NCI-H446 treated with DMSO at 0.1 percent for 48 hours (cell line): ENCODE results near the gene TSHZ3.

Experiments
- DNase-seq: peaks from one replicate; lab custom pipeline; 2025; lab: John Stamatoyannopoulos, UW

TSHZ3 gene

DNA sequence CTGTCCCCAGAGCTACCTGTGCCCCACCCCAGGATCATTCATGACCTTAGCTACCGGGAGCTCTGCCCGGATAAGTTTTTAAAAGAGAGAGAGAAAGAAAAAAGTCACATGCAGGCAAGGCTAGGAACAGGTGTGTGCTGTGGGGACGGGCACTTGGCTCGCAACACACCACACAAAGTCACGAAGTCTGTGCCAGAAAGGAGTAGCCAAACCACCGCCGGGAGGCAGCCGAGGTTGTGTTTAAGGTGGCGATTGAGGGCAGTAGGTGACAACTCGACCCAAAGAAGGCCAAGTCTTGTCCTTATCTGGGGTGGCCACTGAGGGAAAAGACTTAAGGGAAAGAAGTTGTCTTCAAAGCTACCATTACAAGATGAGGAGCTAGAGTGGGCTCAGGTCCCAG is 4.6 kb upstream of the TSHZ3 start:
- DNase-seq, result no peak

DNA sequence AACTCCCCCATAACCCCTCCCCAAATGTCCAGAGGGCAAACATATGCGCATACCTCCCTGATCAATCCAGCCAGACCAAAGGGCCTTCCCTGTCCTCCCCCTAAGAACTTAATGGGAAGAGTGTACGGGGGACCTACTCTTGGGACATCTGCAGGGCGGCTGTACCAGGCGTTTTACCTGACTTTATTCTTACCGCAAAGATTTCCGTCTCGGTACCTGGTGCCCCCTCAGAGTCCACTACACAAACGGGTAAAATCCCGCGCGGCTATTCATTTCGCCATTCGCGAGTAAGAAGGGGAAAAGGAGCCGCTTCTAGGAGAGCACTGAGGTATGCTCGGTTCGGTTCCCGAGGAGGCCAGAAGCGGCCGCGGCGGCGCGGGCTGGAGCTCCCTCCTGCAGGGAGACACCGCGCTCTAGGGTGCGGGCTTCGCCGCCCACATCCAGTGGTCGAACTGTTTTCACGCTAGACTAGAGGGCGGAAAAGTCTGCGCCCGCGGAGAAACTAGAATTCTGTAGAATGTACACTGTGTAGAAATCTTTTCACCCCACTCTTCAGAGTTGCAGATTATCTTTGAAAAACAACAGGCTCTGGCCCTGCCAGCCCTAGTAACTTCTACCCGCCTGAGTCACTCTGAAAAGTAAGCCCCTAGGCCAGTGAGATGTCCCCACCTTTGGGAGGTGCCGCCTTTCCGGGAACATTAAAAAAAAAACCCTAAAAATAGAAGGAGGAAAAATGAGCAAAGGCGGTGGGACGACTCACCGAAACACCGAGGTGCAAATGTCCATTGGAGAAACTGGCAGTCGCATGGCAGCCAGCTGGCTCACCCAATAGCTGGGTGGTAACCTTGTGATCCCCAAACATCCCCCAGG is 3.8 kb upstream of the TSHZ3 start:
- no peak for DNase-seq

DNA sequence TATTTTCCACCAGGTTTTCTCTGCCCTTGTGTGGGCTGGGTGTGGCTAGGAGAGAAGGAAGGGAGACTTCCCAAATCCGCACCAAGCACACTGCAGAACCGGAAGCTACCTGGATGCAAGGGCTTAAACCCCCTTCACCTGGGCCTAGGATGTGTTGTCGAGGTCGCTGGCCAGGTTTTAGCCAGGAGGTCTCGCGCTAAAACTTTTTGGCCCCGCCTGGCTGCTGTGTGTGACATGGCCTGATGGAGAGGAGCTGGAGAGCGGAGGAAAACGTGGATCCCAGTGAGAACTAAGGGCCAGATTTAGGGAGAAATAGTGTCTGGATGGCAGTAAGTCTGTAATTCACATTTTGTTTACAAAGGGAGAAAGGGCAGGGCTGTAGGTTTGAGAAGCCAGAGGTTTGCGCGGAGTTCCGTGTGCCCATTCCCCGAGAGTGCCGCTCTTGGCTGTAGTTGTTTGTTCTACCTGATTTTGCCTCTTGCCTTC is 3.1 kb upstream of the TSHZ3 start:
- no peak for DNase-seq

DNA sequence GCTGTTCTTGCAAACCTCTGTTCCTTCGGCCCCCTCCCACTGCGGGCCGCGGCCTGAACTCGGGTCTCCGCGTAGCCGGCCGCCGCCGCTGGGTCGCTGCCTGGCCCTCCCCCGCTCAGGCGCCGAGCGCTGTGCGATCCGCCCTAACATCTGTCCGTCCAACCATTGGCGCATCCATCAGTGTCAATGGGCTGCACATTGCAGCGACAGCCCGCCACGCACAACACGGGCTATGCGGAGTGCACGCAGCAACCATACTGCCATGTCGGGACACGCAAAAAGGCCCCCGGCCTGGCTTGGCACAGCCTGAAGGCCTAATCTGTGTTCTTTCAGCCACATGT is 2.6 kb upstream of the TSHZ3 start:
- no peak for DNase-seq

DNA sequence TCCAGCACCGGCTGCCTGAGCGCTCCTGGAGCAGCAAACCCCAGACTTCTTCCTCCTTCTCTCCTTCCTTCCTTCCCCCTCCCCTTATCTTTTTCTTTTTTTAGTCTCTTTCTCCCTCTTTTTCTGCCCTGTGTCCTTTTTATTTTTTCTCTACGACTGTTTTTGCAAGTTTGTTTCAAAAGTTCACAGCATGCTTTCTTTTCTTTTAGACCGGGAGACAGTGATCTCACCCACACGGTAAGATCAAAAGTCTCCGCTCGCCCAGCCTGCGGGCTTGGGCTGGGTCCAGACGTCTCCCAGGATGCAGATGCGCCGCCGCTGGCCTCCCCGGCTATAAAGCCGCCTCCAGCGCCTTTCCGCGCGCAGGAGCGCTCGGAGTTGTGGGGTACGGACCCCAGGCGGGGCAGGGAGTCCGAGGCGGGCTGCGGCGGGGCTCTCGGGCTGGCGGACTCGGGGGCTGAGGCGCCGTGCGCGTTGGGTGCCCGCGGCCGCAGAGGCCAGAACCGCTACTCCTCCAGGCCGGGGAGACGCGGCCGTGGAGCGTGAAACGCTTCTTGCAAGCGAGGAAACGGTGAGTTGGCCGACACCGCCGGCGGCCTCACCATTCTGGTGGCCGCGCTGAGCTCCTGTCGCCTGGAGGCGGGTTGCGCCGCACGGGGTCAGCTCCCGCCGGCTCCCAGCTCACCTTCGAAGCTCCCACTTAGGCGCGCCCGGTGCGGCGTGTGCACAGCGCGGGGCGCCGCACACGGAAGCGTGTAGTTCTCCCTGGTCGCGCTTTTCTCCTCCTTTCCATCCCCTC is 2.0 kb upstream of the TSHZ3 start:
- DNase-seq, result no peak

DNA sequence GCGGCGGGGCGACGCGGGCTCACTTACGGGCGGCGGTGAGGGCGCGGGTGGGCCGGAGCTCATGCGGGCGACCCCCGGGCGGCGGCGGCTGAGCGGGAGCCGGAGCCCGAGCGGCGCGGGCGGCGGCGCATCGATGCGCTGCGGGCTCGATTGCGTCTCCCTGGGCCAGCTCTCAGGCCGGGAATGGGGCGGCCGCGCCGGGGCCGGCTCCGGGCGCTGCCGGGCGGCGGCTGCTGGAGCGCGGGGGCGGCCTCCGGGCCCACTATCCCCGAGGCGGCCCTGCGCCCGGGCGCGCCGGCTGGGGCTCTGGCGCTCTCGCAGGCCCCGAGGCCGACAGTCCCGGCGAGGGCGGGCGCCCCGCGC is 1.4 kb upstream of the TSHZ3 start:
- no peak for DNase-seq

DNA sequence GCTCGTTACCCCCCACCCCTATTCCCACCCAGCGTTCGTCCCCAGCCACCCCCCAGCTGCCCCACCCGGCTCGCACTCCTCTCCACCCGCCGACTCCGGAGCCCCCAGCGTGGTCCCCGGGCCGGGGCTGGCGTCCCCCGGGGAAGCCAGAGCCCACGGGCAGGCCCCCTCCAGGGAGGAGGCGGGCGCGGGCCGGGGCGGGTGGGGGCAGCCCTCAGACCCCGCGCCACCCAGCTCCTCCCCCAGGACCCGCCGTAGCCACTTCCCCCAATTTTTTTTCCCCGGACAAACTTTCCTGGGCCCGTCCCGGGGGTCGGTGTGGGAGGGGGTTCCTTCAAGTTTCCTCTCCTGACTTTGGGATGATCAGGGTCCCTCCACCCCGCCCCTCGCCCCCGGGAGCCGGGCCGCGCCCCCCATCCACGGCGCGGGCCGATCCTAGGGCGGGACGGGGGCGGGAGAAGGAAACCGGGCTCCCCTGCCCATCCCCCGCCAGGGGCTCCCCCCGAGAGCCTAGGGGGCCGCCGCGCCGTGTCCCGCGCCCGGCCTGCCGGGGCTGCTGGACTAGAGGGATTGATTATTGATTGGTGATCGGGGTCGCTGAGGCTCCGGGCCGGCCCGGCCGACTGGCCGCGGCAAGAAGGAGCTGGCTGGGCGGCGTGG is 927 bp upstream of the TSHZ3 start:
- DNase-seq, result no peak

DNA sequence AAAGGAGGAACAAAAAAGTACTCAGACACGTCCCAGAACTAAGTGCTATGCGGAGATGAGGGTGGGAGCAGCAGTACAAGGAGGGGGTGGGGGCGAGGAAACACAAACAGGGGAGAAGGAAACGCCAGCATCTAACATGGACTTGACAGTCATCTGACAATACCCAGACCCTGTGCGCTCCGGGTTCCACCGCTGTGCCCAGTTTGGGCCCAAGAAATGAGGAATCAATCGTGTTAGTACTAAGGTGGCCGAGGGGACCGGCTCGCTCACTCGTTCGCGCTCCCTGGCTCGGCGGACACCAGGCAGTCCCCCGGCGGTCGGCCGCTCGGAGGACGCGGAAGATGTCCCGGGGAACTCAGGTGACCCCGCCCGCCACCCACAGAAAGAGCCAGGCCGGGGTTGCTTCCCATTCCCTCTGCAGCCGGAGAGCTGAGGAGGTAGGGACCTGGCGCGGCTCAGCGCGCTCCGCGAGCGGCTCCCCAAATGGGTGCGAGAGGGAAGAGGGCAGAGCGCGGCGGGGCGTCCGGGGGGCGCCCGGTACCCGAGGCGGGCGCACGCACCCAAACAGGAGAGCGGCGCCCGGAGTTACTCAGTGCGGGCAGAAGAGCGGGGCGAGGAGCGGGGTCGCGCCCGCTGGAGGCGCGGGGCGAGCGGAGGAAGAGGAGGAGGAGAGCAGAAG is 616 bp downstream of the TSHZ3 start:
- no peak for DNase-seq

DNA sequence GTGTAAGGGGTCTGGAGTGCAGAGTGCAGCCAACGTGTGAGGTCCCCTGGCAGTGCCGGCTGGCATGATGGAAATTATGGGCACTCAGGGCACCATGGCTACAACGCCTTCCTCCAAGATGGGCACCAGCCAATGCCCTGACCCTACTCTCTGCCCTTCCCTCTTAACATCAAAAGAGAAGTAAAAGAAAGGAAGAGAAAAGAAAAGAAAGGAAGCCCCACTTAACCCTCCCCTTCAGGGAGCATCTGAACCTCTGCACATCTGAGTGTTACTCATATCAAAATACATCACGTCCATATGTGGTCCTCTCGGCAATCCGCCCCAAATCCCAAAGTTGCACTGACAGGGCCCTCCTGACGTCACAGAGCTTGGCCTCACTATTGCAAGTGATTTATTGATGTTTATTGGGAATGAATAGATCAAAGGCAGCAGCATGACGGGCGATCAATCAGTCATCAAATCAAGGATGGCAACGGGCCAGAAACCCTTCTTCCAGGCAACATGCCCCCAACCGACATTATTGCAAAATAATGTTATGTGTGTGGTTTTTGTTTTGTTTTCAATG is 1.3 kb downstream of the TSHZ3 start:
- DNase-seq, result no peak

DNA sequence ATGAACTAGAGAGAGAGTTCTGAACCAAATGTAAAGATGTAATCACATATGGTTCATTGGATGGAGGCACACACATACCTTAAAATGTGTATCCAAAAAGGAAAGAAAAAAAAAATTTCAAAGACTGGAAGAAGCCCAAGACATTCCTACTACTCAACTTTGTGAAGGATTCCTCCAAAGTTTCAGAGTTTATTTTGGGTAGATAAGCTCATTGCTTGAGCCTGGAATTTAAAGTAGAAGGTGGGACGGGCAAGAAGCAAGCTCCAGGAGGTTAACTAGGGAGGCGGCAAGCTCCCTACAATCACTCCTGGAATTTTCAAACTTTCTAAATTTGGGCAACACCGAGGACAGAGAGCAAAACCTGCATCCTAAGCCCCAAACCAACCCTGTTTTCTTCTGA is 1.9 kb downstream of the TSHZ3 start:
- no peak for DNase-seq

DNA sequence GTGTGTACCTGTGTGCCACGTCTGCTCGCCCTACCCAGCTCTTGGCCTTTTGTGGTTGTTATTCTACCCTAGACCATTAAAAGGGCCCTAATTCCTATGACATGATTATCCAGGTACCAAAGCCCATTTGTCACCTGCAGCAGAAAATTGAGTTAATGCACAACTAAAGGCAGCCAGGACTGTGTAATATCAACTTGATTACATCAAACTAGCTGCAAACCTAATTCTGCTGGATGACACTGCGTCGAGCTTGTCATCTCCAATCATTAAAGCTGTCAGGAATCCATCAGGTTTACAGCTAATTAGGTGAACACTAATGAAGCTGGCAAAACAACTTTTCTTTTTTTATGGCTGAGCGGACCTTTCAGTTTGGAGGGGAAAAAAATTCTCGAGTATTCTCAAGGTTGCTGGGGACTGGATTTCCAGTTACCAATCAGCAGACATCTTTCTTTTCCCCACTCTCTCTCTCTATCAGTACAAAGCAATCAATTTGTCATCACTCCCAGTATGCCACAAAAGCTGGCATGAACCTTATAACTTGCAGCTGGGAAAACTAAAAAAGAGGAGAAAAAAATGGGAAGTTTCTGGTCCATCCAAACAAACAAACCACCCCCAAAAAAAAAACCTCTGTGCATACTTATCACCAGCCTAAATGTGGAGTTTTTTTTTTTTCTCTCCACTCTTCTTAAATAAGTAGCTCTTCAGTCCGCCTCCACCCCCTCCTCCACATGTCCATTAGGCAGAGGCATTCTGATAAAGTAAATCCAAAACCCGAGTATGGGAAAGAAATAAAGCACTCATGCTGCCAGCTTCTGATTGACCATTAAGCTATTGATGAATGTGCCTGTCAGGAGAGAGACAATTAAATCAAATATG is 2.8 kb downstream of the TSHZ3 start:
- no peak for DNase-seq

DNA sequence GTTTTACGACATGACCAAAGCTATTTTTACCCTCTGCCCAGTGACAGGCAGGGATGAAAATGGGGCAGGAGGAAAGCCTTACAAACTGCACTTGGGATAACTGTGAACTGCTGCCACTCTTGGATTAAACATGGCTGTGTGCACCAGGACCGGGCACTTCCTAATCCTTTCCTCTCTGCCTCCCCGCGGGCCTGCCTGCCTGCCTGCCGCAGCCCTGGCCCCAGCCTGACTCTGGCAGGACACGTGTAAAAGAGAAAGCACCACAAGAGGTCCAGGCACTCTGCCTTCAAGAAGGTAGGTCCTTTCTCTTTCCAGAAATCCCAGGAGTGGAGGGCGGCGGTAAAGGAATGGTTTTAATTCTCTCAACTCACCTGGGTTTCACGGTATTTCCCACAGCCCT is 4.8 kb downstream of the TSHZ3 start:
- no peak for DNase-seq

DNA sequence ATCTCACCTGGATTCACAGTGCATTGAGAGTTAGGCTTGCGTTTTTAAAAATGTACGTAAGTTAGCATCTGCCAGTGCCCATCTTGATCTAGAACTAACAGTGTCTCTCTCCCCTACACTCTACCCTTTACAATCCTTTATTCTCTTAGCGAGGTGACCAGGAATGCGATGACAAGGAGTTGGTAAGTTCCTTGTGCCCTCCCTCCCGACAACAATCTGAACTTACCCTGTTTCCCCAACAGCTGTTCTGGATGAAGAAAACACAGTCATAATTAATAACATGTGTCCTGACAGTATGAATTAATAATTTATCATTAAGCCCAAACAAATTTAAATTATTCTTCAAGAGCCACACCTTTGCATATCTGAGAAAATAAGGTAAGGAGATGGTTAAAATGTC is 6.3 kb downstream of the TSHZ3 start:
- DNase-seq, result no peak

DNA sequence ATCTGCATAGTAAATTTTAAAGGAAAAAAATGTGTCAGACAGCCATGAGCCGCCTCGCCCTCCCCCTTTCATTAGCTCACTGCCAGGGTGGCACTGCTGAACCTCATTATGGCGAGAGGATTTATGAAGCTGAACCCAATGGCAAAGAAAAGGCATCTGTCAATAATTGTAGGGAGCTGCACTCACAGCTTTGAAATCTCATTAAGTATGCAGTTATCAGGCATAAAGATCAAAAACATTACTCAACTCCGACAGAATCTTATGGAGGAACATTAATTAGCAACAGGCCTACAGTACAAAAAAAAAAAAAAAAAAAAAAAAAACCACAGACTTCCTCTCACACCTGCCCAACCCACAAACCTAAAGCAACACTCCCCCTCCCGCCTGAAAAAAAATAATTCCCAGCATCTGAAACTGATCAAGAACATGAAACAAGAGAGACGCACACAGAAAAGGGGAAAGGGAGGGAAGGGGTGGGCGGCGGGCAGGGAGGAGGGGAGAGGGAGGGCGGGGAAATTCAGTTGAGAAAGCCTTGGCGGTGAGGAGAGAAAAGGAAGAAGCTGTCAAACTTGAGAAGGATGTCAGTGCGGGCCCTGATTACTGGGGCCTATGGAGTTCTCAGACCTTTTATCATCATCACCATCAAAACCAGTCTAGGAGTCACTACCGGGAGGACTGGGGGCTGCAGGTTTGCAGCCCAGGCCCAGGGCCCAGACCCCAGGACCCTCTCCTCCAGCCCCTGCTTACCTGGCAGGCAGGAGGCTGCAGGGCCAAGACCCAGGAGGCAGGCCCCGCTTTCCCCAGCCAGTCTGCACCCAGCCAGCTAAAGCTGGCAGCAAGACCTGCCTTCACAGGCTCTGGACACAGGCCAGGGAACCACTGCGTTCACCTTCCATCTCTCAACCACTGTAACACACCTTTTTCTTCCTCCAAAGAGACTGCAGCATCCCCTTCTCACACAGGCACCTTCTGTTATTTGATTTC is 8.9 kb downstream of the TSHZ3 start:
- DNase-seq, result no peak

DNA sequence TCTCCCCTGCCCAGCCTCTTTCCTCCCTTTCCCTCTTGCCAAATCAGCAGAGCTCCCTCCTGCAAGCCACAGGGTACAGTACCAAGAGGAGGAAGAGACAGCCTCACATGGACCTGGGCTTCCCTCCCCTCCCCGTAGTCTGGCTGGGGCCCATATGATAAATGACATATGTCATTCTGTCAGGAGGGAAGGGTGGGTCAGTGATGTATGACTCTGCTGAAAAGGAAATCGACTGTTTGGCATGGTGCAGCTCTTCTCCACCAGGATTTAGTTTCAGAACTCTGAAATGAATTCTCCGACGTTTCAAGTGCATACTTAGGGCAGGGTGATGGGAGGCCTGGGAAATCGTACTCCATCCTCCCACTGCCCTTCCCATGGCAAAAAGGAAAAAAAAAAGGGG is 9.8 kb downstream of the TSHZ3 start:
- DNase-seq, result no peak

DNA sequence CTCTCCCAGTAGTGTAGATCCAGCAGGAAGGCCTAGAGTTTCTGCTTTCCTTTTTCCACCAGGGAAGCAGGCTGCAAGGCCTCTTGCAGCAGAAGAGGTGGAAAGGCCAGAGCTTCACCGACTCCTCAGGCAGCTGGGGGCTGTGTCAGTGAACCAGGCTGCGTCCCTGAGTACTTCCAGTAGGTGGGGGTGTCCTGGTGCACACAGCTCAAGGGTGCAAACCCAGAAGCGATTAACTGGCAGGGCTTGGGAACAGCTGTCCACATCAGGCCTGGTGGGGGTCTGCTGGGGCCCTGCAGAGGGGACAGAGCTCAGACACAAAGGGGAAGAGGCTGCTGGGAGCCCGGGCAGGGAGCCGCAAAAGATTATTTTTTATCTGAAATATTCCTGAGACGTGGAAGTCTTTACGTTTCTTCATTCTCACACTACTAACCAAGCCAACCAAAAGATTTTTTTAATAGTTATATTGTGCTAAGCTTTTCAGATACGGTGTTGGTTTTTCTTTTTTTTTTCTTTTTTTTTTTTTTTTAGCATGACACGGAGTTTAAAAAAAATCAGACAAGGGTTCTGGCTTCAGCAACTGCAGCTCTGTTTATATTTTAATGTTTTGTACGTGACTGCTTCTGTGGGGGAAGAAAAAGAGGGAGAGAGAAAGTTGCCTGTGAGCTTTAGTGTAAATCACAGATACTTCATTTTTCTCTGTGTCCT is 11.0 kb downstream of the TSHZ3 start:
- DNase-seq, result no peak

DNA sequence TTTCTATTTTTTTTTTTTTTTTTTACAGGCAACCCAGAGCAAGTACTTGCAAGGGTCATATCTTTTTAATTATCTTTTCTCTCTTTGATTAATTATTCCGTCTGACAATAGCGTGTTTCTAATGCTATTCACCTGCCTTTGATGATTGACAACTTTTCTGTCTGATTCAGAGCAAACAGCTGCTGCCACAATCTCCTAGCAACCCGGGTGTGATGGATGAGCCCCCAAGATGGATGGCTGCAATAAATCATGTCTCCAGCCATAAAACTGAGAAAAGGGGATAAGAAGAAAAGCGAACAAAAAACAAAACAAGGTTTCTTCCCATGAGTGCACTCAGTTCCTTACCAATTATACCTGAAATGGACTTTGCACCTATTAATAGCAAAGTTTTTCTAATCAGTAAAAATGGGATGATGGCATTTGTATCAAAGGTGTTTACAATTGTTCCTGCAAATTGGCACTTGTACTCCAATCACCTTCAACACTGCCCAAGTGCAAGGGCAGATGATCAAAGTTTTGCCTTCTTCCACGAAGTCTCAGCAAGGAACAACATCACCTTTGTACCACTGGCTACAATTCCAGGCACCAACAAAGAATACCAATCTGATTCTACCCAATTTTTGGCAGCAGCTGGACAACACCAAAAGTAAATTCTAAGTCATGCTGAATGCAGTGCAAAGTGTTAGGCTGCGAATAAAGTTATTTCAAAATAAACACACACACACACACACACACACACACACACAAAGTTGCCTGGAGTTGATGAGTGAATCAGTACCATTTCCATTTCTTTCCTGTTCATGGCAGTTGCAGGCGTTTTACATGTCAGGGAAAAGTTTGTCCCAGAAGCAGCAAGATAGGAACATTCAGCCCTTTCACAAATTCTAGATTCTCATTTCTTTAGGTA is 12.0 kb downstream of the TSHZ3 start:
- no peak for DNase-seq

DNA sequence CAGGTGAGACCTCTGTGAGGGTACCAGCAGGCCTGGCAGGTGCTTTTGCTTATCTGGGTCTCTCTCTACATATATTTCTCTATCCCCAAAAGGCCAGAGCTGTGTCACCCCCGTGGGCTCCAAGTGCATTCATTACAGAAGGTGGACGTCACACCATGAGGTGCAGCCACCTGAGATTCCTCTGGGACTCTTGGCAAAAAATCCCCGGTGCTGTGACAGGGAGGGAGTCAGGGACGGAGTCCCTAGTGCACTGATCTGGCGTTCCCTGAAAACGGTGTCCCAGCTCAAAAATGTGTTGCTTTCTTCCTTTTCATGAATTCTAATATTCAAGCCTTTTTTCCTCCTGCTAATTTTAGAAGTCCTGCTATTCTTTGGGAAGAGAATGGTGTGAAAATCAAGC is 13.5 kb downstream of the TSHZ3 start:
- no peak for DNase-seq
